Activated T-helper 1 cell treated with anti-CD3 and anti-CD28 coated beads, Interleukin-2, amount 50 U/mL, for 16 hours (primary cell): ENCODE data around the gene ADRM1.

ENCODE experiments used
- DNase-seq, 2 donors: peaks; one replicate each; pipeline ENCODE4 v3.0.0-alpha.2; 2020; ENCODE audit warnings: low read depth in 1 of 2, low spot score in 1 of 2

Gene ADRM1

DNA sequence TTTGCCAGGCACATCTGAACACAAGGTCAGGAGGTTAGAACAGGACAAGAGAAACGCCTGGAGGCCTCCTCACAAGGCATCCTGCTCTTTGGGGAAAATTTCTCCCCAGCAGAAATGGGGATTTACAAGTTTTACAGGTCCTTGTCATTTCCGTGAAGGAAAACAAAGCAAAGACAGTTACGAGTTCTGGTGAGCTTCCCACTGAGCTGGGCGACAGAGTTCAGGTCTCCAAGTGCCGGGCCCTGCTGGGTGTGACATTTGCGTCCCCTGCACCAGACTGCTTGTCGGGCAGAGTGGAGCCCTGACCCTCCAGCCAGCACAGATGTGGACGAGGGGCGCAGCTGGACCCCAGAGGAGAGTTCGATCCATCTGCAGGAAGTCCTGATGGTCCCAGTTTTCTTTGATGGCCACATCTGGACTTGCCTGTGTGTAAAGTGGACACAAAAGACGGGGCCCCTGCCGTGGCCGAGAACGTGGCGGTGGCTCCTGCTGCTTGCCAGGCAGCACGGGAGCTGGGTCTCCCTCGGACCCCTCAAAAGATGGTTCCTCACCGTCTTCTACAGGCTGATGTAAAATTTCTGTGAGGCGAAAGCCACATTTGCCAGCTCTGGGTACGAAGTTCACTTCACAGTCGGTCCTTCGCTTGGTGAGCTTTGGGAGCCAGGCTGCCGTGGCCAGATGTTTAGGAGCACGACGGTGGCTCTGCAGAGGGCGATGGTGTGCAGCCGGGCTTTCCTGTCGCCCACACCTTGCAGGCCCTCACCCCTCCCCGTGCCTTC is 5.2 kb upstream of the ADRM1 start:
- no peak for DNase-seq

DNA sequence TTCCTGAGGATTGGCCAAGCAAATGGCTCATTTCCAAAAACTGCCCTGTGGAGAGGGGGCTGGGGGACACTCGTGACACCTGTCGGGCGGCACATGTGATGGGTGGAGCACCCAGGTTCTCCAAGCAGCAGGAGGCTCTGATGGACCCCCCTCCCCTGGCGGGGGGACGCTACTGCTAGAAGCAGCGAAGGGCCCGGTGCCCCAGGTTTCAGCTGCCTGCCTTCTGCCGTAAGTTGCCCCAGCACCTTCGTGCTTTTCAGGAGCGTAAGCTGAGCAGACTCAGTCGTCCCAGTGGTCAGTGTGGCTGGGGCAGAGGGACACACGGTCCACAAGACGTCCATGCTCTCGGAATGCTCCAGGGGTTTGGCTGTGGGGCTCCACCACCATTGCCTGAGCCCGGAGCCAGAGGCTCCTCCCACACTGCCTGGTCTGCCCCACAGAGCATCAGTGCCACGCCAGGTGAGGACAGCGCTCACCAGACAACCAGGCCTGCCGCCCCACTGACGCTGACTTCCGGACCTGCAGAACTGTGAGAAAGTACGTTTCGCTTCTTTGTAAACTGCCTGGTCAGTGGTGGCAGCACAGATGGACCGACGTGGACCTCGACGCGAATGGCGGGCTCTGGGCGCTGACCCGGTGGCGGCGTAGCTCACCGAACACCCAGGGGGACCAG is 4.1 kb upstream of the ADRM1 start:
- no peak for DNase-seq

DNA sequence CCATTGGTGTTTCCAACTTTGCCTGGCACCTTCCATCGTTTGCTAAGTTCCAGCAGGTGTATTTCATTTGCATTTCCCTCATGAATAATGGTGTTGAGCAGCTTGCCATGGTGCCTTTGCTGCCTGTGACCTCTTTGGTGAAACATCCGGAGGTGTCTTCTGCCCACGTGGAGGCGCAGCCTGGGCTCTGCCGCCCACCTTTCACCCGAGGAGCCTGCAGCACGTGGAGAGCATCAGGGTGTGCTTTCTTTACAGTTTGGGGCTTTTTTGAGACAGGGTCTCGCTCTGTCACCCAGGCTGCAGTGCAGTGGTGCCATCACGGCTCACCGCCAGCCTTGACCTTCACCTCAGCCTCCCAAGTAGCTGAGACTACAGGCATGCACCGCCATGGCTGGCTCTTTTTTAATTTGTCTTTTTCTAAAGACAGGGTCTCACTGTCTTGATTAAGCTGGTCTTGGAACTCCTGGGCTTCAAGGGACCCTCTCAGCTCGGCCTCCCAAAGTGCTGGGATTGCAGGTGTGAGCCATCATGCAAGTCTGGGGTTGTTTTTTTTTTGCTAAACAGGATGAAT is 3.0 kb upstream of the ADRM1 start:
- DNase-seq, result no peak

DNA sequence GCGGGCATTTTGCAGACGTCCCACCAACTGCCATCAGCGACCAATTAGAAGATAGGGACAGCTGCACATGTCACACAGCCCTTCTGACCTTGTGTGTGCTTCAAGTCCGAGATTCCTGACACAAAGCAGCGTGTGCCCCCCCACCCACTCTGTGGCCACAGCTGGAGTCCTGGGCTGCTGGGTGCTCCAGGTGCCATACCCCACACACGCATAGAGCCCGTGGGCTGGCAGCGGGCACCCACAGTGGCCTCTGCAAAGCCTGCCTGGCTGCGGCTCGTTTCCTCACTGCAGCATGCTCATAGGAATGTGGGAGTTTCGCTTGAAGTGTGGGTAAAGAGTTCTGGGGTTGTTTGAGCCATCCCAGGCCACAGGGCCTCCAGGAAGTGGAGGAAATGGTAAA is 2.5 kb upstream of the ADRM1 start:
- no peak for DNase-seq

DNA sequence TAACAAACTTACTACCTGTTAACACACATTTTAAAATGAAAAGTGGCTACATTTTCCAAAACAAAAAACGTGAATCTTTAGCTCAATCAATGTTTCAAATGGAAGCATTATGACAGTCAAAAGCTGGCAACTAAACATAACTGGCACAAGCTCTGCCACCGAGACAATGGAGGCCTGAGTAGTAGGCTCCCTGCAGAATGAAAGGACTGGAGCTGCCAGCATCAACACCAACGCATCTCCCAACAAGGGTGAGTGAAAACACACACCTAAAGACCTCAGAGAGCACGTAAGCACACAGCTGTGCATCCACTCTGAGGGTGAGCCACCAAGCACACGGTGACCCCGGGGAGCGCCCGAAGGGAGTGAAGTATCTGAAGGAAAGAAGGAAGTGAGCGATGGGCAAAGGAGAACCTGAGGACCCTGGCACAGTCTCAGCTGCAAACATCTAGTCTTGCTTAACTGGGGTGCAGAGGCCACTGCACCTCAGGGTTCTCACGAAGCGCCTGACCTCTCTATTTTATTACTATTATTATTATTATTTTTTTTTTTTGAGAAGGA is 1.6 kb upstream of the ADRM1 start:
- DNase-seq, result no peak

DNA sequence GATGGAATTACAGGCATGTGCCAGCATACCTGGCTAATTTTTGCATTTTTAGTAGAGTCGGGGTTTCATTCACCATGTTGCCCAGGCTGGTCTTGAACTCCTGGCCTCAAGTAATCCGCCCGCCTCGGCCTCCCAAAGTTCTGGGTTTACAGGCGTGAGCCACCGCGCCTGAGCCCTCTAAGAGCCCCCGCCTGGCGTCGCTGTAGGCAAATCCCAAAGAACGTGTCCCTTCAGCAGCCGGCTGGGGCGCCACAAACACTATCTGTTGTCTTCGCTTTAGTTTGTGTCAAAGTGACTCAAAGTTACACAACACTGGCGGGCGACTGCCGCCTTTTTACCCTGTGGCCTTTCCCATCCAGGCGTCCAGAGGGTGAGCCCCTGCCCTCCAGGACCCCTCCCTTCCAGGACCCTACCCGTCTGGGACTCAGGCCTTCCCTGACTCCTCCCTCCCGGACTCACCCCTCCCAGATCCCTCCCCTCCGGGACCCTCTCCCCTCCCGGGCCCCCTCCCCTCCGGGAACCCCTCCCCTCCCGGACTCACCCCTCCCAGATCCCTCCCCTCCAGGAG is 940 bp upstream of the ADRM1 start:
- DNase-seq, result peak; percentile 75 to 77

DNA sequence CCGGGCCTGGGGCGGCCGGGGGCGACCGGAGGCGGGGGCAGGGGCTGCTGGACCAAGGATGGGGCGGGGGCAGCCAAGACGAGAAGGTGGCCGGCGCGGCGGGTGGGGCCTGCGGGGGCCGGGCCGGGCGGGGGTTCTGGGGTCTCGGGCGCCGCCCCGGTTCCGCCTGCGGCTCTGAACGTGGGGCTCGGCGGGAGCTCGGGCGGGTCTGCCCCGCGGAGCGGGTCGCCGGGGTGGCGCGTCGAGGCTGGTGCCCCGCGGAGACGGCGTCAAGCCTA is 204 bp downstream of the ADRM1 start:
- DNase-seq, result no peak

- no peak for DNase-seq
Measured at GRCh38 chr20:62303340-62304226, 786 bp downstream of the ADRM1 start.

DNA sequence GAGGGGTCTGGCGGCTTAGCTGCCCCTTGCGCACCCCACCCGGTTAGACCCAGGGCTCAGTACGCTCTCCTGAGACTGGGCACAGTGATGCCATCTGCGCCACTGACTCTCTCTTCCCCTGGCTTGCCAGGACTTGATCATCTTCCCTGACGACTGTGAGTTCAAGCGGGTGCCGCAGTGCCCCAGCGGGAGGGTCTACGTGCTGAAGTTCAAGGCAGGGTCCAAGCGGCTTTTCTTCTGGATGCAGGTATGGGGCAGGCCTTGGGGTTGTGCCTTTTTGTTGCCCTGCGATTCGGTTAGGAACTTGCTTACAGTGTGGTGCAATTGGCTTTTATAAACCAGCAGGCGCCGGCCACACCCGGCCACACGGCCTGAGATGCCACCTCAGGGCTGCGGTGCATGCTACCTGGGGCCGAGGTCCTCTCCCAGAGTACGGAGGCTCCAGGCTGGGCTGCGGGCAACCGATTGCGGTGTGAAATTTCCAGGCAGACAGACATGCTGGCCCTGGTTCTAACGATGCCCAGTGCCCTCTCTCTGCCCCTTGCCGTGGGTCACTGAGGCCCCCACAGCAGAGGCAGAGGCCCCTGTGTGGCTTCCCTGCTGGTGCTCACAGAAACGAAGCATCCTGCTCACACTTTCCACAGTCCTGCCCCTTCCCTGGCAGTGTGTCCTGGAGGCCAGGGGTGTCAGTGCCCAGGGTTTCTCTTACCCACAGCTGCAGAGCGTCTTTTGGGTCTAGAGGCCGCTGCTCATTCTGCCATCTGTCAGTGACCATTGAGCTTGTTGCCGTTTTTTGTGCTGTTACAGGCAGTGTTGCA is 1.7 kb downstream of the ADRM1 start:
- no peak for DNase-seq

- DNase-seq, result no peak
Measured at GRCh38 chr20:62305149-62305764, 2.5 kb downstream of the ADRM1 start.

DNA sequence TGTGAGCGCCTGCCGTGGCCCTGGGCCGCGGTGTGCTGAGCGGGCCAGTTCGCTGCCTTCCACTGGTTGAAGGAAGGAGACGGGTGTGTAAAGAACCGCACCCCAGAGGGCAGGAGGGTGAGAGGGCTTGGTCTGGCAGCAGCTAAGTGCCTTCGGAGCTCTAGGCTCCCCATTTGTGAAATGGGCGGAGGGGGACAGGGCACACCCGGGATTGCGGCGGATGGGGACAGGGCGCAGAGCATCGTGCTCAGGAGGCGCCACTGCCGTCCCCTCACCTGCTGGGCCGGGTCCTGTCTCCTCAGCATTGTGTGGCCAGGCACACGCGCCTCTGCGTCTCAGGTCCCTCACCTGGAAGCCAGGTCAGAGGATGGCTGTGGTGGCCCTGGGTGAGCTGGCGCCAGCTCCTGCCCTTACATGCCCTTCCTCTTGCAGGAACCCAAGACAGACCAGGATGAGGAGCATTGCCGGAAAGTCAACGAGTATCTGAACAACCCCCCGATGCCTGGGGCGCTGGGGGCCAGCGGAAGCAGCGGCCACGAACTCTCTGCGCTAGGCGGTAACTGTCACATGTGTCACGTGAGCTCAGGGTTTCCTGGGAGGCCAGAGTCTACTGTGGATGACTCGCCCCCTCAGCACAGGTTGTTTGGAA is 3.1 kb downstream of the ADRM1 start:
- no peak for DNase-seq

GRCh38 chr20:62306414-62307187 is 3.8 kb downstream of the ADRM1 start:
- DNase-seq, result no peak

- no peak for DNase-seq
Measured at GRCh38 chr20:62307226-62308101, 4.7 kb downstream of the ADRM1 start.

DNA sequence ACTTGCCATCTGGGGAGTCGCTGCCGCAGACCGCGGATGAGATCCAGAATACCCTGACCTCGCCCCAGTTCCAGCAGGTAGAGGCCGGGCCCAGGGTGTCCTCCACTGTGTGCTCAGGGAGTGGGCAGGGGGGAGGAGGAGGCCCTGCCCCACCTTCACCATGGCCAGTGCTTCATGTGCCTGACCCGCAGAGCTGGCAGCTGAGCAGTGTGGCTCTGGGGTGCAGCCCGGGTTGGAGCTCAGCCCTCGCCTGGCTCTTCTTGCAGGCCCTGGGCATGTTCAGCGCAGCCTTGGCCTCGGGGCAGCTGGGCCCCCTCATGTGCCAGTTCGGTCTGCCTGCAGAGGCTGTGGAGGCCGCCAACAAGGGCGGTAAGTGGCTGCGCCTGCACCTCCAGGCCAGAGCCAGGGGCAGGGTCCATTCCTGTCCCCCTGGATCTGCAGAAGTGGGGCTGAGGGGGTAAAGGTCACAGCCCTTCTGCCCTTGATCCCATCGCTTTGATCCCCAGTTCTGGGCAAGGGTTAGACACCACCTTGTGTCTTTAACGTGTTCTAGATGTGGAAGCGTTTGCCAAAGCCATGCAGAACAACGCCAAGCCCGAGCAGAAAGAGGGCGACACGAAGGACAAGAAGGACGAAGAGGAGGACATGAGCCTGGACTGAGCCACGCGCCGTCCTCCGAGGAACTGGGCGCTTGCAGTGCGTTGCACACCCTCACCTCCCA is 5.5 kb downstream of the ADRM1 start:
- DNase-seq, result no peak

DNA sequence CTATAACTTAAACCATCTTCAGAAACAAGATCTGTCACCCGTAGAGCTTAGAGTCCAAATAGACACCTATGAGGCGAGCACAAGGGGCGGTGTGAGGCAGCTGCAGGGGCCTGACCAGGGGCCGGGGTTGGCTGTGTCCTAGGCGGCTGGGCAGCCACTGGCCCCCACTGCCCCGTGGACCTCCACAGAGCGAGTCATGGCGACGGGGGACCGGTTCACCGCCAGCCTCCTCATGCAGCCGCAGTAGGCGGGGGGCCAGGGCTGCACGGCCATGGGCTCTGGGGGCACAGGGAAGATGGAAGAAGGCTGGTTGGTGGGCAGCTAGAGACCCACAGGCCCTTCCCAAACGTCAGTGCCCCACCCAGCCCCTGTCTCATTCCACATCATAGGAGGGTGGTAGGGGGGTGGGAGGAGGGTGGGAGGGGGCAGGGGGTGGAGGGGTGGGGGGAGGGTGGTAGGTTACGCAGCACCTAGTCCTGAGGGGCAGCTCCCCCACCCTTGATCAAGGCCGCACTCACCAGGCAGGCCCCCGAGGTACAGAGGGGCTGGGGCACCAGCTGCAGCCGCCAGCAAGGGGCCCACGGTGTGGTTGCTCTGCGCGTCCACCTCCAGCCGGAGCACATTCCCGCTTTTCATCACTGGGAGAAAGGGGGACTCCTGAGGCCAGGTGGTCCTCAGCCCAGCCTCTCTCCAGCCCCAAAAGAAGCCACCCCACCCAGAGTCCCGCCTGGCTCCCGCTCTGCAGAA is 6.6 kb downstream of the ADRM1 start:
- DNase-seq, result no peak
